CD4-positive, alpha-beta T cell treated with Interleukin-17A for 4 hours (primary cell): ENCODE data around the gene OOSP4A.
"Not testable (repeated sequence)": the region's sequence is repeated elsewhere in the genome, so short reads cannot be mapped to it uniquely, and the experiment has no call there.

Experiments
- DNase-seq: peaks from one replicate; pipeline ENCODE4 v3.0.0-alpha.2; 2020; ENCODE audit warnings: mixed read lengths

Gene OOSP4A

DNA sequence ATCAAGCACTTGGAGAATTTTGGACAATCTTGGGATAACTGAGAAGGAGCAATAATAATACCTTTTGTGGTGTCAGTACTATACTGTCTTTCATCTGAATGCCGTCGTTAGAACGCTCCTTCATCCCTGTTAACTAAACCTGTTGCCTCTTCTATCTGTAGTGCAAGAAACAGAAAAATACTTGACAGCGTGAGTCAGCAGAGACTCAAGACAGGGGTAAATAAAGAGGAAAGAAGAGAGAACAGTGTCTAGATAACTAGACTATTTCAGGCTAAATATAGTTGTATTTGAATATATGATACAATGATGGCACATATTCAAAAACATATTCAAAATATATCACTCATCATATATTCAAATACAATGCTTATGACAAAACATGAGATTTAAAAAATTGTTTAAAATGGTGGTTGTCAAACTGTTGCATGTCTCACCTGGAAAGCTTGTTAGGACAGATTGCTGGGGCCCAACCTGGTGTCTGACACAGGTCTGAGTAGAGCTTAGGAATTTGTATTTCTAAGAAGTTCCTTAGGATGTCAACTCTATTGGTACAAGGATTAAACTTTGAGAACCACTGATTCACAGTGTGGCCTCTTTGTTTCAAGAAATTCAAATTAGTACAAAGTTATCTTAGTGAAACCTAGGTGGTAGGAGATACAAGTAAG is 17.4 kb downstream of the OOSP4A start:
- DNase-seq: no peak

DNA sequence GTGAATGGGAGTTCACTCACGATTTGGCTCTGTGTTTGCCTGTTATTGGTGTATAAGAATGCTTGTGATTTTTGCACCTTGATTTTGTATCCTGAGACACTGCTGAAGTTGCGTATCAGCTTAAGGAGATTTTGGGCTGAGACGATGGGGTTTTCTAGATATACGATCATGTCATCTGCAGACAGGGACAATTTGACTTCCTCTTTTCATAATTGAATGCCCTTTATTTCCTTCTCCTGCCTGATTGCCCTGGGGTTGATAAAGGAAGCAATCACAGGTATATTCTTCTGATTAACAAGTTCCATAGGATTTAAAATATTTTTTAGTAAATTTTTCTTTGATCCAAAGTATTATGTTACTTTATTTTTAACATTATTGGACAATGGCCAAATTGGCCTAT is 18.2 kb downstream of the OOSP4A start:
- not testable (repeated sequence) for DNase-seq

DNA sequence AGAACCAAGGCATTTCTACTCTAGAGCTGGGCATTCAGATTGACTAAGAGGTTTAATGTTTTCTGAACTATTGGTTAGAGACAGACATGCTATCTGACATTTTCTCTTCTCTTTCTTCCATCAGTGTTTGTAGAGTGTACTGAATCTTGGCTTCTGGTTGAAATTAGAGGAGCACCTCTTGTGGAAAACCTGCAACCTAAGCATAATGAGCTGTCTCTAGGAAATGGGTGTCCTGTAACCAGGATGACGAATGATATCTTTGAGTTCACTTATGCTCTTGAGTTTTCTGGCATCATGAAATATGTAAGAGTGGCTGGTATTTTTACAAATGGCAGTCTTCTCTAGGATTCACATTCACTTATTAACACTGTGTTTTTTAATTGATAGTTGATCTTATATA is 19.4 kb downstream of the OOSP4A start:
- no peak for DNase-seq

DNA sequence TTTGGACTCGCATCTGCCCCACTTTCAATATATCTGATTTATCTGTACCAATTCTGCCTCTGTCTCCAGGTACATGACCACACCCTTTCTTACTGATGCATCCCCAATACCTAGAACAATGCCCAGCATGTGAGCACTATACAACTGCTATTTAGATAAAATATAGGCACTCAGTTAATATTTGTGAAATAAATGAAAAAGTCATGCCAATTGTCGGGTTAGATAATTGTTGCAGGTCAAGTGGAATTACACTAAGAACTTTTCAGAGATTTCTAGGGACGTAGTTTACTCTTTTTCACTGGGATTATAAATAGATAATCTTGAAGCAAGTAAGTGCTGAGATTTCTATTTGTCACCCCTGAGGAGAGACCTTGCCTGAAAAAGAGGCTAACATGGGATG is 20.5 kb downstream of the OOSP4A start:
- DNase-seq: no peak

DNA sequence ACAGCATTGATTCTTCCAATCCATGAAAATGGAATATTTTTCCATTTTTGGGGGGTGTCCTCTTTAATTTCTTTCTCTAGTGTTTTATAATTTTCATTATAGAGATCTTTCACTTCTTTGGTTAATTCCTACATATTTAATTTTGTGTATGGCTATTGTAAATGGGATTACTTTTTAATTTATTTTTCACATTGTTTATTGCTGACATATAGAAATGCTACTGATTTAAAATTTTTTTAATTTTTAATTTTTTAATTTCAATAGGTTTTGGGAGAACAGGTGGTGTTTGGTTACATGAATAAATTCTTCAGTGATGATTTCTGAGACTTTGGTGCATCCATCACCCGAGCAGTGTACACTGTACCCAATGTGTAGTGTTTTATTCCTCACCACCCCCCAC is 26.6 kb downstream of the OOSP4A start:
- DNase-seq: no peak

DNA sequence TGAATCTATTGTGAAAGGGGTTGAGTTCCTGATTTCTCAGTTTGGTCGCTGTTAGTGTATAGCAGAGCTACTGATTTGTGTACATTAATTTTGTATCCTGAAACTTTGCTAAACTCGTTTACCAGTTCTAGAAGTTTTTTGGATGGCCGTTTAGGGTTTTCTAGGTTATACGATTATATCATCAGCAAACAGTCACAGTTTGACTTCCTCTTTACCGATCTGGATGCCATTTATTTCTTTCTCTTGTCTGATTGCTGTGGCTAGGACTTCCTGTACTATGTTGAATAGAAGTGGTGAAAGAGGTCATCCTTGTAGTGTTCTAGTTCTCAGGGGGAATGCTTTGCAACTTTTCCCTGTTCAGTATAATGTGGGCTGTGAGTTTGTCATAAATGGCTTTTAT is 28.6 kb downstream of the OOSP4A start:
- no peak for DNase-seq

DNA sequence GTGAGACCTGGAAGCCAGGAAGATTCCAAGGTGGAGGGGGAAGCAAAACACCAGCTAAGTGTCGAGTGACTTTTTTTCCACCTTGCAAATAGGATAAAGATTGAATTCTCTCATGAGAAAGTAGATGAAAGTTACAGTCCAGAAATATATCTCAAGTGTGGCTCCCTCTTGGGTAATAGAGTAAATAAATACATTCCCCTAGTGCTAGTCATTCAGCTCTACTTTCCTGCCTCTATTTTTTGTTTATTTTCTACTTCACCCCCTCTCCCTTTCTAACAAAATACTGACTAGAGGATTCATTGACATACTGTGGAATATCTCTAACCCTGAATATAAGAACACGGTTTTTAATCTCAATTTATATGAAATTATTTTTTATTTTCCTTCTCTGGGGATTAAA is 34.0 kb downstream of the OOSP4A start:
- no peak for DNase-seq

DNA sequence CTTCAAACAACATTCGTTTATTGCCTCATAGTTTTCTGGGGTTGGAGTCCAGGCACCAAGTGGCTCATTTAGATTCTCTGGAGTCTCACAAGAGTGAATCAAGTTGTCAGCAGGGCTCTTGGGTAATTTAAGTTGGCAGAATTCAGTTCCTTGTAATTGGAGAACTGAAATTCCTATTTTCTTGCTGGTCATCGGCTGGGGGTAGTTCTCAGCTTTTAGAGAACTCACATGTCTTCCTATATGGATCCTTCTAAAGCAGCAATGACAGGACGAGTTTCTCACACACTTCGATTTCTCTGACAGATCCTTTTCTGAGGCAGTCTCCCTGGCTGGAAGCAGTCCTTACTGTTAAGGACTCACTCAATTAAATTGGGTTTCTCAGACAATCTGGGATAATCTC is 35.9 kb downstream of the OOSP4A start:
- DNase-seq: no peak

DNA sequence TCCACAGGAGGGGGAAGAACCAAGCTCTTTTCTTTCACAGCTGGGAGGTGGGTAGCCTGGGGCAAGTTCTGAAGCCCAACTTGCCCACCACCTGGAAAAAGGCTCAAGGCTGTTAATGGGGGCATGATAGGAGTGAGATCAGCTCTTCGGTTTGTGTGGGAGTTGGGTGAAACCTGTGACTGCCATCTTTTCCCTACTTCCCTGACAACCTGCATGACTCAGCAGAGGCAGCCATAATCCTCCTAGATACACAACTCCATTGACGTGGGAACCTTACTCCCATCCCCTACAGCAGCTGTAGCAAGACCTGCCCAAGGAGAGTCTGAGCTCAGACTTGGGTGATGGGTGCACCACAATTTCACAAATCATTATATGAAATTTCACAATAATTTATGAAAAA is 39.9 kb downstream of the OOSP4A start:
- no peak for DNase-seq

DNA sequence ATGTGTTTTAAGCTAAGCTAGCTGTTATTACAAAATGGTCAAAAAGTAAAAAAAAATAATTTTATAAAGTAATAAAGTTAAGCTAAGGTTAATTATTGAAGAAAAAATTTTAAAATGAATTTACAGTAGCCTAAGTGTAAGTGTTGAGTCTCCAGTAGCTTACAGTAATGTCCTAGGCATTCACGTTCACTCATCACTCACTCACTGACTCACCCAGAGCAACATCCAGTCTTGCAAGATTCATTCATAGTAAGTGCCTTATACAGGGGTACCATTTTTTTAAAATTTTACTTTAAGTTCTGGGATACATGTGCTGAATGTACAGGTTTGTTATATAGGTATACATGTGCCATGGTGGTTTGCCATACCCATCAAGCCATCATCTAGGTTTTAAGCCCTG is 41.5 kb downstream of the OOSP4A start:
- DNase-seq: no peak

DNA sequence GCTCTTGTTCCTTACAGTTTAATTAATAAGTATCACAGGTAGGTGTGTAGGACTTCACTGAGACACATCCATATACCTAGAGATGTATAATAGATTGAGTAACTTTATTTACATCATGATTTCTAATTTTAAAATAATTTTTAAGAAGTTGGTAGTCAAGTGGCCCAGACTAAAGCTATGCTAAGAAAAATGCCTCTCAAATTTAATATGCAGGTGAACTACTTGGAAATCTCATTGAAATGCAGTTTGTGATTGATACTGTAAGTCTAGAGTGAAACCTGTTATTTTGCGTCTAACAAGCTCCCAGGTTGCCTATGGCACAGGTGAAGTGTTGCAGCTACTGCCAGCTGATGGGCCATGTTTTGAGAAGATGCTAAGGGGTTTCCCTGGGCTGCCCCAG is 53.0 kb downstream of the OOSP4A start, which contains the start of gene OOSP4B:
Gene OOSP4B (plus strand): TSS at position 301 of the 400 bp plus-strand sequence.
- no peak for DNase-seq

DNA sequence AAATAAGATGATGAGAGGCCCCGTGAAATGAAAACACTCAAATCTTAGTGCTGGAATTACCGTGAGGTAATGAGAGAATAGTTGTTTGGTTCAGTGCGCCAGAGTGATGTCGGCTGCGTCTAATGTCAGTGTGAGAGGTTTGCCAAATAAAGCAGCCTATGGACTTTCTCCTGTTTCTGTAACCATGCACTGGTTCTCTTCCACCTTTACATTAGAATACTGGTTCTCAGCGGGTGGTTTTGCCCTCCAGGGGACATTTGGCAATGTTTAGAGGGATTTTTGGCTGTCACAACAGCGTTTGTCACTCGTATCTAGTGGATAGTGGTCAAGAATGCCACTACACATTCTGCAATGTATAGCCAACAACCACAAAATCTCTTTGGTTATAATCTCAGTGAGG is 54.2 kb downstream of the OOSP4A start:
- no peak for DNase-seq
